Left kidney (tissue), 2 donors: ENCODE data around the gene FAM118A. TPM values are rescaled to one million over a fixed set of nuclear protein-coding genes. Genes with fewer than 3 reads are reported as not detected.
A peak's percentile ranks its signal among the peaks of the same experiment; 100 is the strongest.
"Not testable (repeated sequence)": the region's sequence is repeated elsewhere in the genome, so short reads cannot be mapped to it uniquely, and the experiment has no call there.

Source experiments
- DNase-seq: peaks from one replicate; pipeline ENCODE4 v3.0.0-alpha.2; 2013
- polyA plus RNA-seq: library from polyadenylated mRNA; unstranded; fragments of 120-200 nt; gene quantifications from one replicate; pipeline ENCODE4 v1.2.1, GENCODE V29; 2013; ENCODE audit not compliant: insufficient read length

FAM118A gene
- polyA plus RNA-seq, 1 donor = 33.1 TPM

DNA sequence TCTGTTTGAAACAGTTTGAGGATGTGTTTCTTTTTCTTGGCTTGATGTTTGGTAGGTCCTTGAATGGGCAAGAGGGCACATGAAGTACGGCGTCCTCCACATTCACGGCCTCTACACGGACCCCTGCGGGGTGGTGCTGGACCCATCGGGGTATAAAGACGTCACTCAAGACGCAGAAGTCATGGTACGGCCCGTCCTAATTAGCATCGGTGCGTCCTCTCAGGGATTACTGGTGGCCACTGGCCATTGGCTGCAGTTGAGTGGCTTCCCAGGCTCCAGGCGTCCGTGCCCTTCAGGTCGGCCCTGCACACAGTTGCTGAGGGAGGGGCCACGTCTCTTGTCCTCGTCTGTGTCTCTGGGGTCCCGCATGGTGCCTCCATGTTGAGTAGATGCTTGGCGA, 20.8 kb downstream of the FAM118A start:
- DNase-seq = no peak

DNA sequence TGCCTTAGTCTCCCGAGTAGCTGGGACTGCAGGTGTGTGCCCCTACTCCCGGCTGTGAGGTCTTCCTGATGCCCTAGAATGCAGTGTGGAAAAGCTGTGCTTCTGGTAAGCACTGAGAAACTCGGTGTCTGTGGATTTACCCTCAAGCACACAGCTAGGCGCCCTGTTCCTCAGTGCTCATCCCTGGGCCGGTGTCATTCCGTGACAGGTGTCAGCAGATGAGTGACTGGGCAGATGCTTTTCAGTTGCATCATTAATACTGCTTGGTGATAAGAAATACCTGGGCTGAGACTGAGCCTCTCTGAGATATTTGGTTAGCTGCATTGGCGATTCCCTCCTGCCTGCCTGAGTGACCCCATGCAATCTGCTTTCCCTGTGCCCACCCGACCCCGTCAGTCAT, 21.8 kb downstream of the FAM118A start:
- DNase-seq = no peak

GRCh38 chr22:45332001-45332400, 22.3 kb downstream of the FAM118A start:
- no peak for DNase-seq

DNA sequence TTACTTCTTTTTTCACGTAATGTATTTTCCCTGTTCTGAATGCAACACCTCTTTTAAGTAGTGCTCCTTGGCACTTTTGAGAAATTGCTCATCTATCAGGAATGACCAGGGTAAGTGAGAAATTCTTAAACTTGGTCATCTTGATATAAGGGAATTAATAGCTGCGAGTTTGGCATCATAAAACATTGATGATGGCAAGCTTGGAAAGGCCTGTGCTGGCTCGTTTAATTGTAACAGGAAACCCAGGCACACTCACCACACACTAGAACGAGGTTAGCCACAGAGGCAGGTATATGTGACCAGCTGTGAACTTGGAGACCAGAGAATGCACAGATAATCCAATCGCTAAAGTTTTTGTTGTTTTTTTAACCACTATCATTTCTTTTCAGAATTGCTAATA, 24.3 kb downstream of the FAM118A start:
- no peak for DNase-seq

- no peak for DNase-seq
Observed at GRCh38 chr22:45334528-45334927, 24.8 kb downstream of the FAM118A start.

DNA sequence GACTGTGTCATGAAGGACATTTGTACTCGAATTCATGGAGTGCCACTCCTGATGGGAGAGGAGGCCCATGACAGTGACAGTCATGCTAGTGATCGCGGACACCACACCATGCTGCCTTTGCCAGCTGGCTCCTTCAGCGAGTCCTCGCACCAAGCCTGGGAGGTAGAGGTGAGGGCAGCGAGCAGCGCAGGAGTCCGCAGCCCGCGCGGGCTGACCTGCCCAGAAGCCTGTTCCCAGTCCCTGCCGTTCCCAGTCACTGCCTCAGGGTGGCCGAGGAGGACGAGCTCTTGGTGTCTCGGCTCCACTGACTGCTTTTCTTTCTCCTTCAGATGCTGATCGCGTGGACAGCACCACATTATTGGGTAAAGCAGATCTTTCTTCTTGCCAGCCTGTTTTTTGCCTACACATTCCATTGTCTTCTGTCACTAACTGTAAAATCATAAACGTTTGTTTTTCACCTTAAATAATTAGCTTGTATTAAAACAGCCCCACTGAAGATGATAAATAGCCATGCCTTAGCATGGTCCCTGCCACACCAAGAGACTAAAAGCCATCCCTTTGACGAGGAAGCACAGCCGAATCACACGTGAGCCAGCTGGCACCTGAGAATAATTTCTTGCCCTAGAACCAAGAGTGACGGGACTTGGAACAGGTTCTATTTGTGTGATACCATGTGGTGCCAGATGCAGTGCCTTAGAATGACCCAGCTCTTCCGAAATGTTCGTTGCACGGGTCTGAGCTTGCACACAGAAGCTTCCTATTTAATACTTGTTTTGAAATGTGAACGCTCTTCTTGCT, 25.5 kb downstream of the FAM118A start:
- no peak for DNase-seq

DNA sequence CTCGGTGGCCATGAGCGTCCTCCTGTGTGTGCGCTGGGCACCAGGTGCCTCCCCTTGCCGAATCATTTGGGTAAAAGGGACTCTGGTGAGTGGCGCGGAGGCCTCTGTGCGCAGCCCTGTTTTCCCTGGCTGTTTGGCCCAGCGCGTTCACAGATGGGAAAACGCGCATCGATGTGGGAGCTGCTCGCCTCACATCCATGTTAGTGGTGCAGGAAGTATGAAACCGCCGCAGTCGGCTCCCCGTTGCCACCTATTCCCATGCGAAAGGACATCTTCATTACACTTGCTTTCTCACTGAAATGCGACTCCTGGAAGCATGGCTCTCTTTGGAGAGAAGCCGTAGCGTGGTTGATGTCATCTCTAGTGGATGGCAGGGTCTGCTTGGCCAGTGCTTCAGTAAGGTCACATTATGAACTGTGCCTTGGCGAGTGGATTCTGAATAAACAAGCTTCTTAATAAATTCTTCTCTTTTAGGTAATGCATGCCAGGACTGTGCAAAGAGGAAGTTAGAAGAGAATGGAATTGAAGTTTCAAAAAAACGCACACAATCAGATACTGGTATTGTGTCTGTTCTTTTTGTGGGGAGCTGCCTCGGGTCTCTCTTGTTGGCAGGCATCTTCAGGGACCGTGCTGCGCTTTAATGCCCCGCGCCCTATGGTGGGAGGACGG, 26.3 kb downstream of the FAM118A start:
- DNase-seq = no peak

- peak; percentile 19 for DNase-seq
Observed at GRCh38 chr22:45336971-45337431, 27.3 kb downstream of the FAM118A start.

GRCh38 chr22:45337536-45337935, 27.8 kb downstream of the FAM118A start:
- DNase-seq = no peak

- DNase-seq = no peak
Observed at GRCh38 chr22:45338795-45339194, 29.1 kb downstream of the FAM118A start.

- DNase-seq = no peak
Observed at GRCh38 chr22:45340323-45340722, 30.6 kb downstream of the FAM118A start.

DNA sequence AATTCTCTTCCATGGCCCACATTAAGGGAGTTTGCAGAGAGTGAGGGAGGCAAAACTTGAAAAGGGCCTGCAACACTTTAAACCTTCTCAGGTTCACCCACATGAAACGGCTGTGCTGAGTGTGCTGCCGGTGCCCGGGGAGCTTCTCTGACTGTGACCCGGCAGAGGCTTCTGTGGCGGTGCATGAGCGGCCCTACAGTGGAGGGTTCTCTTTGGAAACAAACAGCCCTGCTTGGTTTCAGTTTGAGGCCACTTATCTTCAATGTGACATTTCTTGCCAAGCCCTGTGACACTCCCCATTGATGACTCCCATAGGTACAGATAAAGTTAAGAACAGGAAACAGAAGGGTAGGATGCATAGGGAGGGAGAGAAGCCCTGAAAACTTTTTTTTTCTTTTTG, 31.8 kb downstream of the FAM118A start:
- no peak for DNase-seq

- no peak for DNase-seq
Observed at GRCh38 chr22:45343143-45343542, 33.4 kb downstream of the FAM118A start.

GRCh38 chr22:45344334-45344733, 34.6 kb downstream of the FAM118A start:
- no peak for DNase-seq

- DNase-seq = no peak
Observed at GRCh38 chr22:45349916-45350315, 40.2 kb downstream of the FAM118A start.

- DNase-seq = no peak
Observed at GRCh38 chr22:45351956-45352355, 42.2 kb downstream of the FAM118A start.

DNA sequence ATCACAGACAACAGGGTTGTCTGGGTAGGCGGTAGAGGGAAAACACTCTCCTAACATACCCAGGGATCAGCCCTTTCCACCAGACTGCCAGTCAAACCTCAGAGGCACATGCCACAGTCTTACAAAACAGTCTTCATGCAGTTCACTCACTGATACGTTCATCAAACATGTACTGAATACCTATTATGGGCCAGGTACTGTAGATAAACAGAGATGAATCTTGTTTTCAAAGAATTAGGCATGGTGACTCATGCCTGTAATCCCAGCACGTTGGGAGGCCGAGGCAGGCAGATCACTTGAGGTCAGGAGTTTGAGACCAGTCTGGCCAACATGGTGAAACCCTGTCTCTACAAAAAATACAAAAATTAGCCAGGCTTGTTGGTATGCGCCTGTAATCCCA, 43.0 kb downstream of the FAM118A start:
- DNase-seq = not testable (repeated sequence)

- no peak for DNase-seq
Observed at GRCh38 chr22:45353786-45354185, 44.1 kb downstream of the FAM118A start.

GRCh38 chr22:45357490-45357889, 47.8 kb downstream of the FAM118A start:
- DNase-seq = no peak

DNA sequence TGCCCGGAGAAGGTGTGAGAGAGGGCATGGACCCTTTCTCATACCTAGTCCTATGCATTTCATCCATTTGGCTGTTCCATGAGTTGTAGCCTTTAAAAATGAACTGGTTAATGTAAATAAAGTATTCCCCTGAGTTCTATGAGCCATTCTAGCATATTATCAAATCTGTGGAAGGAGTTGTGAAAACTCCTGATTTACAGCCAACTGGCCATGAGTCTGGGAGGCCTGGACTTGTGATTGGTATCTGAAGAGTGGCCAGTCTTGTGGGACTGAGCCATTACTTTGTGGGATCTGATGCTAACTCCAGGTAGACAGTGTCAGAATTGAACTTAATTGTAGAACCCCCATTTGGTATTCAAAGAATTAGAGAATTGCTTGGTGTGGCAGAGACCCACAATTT, 48.4 kb downstream of the FAM118A start:
- no peak for DNase-seq

- no peak for DNase-seq
Observed at GRCh38 chr22:45359627-45360026, 49.9 kb downstream of the FAM118A start.

GRCh38 chr22:45366713-45367112, 57.0 kb downstream of the FAM118A start:
- no peak for DNase-seq

- DNase-seq = not testable (repeated sequence)
Observed at GRCh38 chr22:45373592-45373991, 63.9 kb downstream of the FAM118A start.

- DNase-seq = no peak
Observed at GRCh38 chr22:45376009-45376408, 66.3 kb downstream of the FAM118A start.
